SK-N-DZ (cell line): ENCODE results near the gene FAM200B. TPM values are rescaled to one million over a fixed set of nuclear protein-coding genes. Genes with fewer than 3 reads are reported as not detected.

Experiments used
- DNase-seq: peaks from one replicate; pipeline ENCODE4 v3.0.0-alpha.2; 2015; ENCODE audit warnings: low spot score
- polyA plus RNA-seq, 2 experiments: library from polyadenylated mRNA; depleted of rRNA; stranded (reverse); fragments of >200 nt; gene quantifications; 2 replicates each; pipeline ENCODE4 v1.2.3, GENCODE V29; 2014

The FAM200B gene
- 37.4 and 43.1 TPM in 2 replicates for polyA plus RNA-seq (2014; cell fraction: cytosol; rRNA removed)
- 33.7 and 47.3 TPM in 2 replicates for polyA plus RNA-seq (2014; cell fraction: nucleus; rRNA removed)

DNA sequence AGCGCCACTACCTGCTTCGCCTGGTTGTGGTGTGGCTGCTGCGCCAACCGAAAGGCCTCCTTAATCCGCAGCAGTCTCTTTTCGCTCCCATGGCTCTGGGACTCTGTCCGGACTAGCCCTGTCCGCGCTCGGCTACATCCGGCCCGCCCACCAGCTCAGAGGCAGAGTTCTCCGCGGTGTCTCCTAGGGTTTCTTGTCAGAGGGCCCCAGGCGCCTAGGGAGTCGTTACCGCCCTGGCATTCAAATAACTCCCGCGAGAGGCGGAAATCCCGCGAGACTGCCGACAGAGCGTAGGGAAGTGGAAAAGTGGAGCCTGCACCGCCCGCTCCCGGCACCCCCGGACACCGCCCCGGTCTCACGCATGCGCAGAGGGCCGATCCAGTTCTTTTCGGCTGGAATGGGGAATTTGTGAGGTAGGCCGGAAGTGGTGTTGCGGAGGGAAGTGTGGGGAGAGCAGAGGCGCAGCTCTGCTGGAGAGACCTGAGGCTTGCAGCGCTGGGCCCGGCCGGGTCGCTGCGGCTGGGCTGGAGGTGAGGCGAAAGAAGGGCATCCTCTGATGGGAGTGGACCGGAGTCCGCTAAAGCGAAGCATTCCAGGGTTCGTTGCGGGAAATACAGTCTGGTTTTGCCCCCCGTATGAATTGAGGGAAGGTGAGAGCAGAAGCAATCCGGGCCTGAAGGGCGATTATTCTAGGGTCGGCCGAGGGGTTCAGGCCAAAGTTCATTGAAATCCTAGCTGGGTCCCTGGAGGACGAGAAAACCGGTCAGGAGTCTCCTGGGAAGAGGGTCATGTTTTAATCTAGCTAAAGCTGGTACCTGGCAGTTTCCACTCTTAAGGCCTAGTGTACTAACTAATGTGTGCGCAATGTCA lies at the start of gene FAM200B:
Gene FAM200B, plus strand, starts transcription at position 456 of the 870 bp plus-strand sequence. CDS start 5,151 bp downstream, outside the sequence.
- peak; percentile 99 for DNase-seq

DNA sequence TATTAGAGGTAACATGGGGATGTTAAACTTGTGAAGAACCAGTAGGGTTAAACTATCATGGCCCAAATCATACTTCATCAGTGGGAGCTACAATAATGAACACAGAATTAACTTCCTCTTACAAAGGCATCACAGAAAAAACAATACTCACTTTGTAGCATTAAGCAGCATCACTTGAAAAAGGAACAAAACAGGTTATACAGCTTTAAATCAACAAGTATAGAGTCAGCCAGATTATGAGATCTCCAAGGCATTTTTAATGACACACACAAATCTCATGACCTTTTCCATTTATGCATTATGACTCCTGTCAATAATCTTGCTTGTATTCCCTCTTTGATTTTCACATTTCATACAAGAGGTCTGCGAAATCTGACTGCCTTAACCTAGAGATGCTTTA lies 44.8 kb upstream of the FAM200B start:
- DNase-seq, result no peak

DNA sequence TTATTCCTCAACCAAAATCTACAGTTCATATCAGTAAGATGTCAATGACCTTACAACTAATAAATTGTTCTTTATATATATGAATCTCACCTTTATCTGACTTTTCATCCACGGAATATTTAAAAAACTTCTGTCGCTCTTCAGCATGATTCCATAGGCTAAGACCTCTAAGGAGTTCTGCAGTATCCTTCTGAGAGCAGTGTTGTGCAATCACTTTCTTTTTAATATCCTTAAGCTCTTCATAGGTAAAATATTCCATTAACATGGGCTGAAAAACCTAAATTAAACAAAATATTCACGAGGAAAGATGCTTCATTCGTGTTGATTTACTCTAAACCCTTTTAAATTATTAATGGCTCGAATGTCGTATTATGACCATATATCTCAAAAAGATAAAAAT lies 43.2 kb upstream of the FAM200B start:
- DNase-seq, result no peak

DNA sequence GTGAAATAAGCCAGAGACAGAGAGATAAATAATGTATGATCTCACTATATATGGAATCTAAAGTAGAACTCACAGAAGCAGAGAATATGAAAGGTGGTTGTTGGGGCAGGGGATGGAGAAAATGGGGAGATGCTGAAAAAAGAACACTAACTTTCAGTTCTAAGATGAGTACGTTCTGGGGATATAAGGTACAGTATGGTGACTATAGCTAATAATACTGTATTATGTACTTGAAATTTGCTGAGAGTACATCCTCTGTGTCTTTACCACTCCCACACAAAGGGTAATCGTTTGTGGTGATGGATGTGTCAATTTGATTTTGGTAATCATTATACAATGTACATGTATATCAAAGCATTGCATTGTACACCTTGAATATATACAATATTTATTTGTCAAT lies 33.0 kb upstream of the FAM200B start:
- no peak for DNase-seq

DNA sequence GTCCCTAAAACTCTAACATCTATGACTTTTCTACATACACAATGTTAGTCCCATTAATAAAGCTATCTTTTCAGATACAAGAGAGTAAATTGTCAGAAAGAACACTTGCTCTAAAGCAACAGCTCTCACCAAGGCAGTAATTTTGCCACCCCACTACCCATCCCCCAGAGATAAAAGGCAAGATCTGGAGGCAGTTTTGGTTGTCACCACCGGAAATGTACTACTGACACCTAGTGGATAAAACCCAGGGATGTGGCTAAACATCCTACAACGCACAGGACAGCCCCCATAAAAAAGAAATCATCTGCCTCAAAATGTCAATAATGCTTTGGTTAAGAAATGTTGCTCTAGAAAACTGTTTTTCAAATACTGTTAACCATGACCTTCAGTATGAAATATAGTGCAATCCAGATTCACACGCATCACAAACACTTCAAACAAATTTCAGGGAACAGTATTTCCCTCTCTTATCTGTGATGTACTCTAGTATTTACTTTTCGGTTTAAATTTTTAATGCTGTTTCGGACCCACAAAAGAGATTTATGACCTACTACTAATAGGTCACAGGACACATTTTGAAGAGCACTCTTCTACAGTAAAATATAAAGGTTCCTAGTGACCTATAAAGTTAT lies 31.6 kb upstream of the FAM200B start:
- peak; percentile 63 for DNase-seq

DNA sequence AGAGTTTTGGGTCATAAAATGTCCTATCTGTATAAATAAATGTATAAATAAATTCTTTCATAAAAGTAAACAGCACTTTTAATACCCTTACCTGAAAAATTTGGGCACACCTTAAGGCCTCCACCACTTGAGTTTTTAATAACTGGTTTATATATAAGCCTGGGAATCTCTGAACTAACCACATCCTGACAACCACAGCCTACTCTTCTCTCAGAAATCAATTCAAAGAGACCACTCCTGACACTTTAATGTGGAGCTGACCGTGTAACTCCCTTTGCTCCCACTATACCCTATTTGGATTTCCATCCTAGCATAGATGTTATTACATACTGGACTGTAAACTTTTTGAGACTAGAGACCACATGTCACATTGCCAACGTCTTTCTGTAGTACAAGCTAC lies 30.0 kb upstream of the FAM200B start:
- no peak for DNase-seq

DNA sequence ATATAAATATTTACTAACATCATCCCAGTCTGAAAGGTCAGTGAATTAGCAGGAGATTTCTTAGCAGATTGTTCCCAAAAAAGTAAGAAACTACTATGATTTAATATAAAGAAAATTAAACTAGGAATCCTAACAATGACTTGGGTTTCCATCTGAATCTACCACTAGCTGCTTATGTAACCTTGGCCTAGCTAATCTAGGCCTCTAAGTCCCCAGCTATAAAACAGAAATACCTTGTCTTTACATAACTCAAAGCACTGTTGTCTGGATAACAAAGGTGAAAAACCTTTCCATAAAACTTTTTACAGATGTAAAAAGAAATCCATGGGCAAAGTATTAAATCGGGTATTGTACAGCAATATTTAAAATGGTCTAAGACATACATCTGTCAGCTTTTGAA lies 29.4 kb upstream of the FAM200B start:
- no peak for DNase-seq

DNA sequence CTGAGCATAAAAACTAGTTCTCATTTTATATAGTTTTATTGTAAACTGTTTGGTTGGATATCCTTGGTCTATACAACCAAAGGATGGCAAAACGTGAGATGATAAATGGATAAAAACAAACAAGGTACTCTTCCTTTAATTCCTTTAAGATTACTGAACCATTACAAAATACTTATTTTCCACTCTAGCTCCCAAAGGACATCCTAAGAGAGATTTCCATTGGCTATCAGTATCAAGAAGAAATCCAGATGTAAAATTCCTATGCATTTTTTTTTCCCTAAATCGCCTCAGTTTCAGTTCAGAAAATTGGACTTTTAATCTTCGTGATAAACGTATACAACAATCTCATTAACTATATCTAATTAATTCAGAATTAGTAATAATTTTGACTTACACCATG lies 28.8 kb upstream of the FAM200B start:
- DNase-seq, result no peak

DNA sequence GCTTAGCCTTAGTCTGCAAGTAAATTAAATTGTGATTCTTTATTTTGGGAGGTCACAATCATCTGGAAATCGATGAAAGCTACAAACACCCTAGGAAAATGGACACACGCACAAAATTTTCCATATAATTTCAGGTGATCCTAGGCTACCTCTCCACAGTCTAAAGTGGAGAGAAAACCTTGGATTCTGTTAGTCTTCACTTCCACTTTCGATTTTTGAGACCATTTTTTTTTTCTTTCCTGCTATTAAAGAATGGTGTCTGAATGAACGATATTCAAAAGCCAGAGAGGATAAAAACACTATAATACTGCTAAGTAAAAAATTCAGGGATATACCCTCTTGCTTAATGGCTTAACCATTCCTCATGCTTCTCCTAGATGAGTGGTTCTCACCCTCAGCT lies 28.2 kb upstream of the FAM200B start:
- no peak for DNase-seq

DNA sequence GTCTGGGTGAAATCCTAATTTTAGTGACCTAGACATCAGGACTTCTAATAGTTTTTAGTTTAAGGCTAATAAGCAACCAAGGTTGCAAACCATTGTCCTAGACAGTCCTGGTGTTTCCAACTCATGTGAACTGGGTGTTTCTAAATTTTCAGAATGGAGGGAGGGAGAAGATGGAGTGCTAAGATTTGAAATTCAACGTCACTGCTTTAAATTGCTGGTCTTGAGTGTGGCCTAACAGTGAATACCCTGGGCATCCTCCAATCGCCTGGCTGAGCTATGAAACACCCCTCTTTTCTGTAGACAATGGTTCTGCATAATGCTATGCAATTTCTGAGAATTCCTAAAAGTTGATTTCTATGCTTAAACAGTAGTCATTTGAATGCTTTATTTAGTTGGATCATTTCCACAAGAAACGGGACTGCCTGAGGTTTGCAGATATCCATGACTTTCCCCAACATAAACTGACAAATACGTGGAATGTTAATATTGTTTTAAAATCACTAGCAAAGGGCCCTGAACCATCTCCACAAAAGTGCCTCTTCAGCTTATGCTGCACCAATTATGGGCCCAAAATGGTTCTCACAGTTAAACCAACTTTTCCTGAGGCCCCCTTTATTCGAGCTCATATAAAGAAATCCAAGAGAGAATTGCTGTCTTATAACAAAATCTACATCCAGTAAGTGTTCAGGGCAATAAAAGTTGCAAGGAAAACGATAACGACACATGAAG lies 27.6 kb upstream of the FAM200B start:
- DNase-seq, result peak; percentile 51

DNA sequence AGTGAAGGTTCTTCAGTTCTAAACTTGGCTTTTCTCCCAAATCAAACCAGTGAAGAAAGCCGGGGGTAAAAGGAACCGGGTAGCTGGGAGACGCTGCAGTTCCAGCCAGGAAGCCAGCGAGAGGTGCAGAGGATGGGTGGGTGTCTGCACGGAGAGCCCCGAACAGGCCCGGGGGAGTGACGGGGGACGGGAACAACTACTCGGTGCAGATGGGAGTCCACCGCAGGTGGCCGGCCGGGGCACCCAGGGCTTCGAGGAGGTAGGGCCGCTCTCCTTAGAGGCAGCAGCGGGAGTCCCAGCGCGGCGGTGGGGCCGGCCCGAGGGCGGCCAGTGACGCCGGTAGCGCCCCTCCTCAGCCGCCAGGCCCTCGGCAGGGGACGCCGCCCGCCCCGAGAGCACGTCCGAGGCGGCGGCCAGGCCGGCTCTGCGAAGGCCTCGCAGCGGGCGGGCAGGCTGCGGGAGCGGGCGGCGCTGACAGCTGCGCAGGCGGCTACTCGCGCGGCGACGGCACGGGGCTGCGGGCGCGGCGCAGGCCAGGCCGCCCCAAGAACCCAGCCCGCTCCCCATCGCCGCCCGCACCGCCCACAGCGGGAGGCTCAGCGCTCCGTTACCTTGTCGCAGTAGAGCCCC lies 26.9 kb upstream of the FAM200B start:
- peak; percentile 33 for DNase-seq

DNA sequence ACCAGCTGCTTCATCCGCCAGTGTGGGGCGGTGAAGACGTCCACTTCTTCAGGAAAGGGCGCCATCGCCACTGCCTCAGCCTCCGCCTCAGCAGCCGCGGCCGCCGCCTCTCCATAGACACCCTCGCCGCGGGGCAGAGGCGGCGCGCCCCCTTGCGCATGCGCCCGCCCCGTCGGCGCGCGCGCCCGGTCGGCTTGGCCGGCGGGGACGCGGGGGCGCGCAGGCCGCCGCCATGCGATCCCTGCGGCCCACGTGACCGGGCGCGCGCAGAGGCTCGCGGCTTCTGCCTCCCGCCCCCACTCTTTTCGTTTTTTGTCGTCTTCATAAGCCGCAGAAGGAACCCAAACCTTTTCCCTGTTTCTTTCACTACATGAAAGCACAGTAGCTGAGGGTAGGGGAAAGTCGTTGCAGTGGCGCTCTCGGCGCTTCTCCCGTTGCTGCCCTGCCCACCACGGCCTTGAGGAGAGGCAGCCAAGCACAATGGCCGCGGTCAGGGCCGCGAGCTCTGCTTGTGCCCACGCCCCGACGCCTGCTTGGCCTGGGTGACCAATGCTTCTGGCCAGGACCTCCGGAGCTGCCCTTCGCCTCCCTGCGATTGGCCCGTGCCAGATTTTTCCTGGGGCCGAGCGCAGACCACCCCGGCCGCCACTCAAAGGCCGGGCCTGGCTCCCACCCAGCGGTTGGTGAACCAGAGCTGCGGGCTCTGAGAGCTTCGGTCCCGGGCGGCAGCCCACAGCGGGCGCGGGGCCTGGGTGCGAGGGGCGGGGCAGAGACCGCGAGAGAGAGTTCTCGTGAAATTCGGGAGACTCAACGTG lies 26.2 kb upstream of the FAM200B start, which contains the start of gene FBXL5:
Gene FBXL5, minus strand, starts transcription at position 135 of the 815 bp plus-strand sequence. Its CDS starts 70 bp downstream, at position 65.
- peak; percentile 73 for DNase-seq

DNA sequence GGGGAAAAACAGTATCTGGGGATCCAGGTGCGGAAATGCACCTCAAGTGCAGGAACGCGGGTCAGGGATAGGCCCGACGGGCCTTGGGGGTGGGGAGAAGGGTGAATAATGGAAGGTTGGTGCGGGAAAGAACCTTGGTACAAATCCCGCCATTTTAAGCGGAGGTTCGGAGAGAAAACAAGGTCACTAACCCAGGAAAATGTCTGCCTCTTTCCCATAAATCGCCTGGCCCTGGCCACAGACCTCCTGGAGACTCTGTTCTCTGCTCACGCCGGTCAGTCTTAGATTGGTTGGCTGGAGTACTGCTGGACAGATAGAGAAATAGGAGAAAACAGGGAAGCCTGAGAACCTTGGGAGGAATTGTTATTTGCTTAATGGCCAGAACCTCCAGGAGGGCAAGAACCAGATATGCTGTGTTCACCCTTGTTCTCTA lies 25.6 kb upstream of the FAM200B start:
- peak; percentile 34 for DNase-seq

DNA sequence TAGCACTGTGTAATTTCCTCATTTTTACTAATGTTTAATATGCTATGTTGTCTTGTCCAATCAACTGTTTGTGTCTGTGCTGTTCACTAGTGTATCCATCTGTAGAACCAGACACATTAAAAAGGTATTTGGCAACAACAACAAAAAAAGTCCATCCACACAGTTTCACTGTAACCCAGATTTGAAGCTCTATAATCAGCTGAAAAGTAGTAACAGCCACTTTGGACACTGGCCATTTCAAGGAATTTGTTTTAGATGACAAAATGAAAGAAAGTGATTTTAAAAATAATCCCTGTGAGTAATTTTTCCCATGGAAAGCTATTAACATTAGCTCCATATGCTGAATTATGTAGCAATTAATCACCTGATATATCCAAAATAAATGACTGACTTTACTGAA lies 24.3 kb upstream of the FAM200B start:
- no peak for DNase-seq

DNA sequence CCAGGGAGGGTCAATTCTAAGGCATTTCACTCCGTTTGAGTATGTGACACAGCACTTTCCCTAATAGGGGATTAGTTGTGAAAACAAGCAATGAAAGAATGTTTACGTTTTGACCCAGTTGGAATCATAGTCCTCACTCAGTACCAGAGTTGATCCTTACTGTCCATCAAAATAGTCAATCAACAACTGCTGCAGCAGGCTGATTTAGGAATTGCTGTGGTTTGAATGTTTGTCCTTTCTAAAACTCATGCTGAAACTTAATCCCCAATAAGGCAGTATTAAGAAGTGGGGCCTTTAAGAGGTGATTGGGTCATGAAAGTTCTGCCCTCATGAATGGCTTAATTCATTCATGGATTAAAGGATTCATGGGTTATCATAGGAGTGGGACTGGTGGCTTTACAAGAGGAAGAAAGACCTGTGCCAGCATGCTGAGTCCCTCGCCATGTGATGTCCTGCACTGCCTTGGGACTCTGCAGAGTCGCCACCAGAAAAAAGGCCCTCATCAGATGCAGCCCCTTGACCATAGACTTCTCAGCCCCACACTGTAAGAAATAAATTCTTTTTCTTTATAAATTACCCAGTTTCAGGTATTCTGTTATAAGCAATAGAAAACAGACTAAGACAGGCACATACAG lies 23.4 kb upstream of the FAM200B start:
- DNase-seq, result no peak

DNA sequence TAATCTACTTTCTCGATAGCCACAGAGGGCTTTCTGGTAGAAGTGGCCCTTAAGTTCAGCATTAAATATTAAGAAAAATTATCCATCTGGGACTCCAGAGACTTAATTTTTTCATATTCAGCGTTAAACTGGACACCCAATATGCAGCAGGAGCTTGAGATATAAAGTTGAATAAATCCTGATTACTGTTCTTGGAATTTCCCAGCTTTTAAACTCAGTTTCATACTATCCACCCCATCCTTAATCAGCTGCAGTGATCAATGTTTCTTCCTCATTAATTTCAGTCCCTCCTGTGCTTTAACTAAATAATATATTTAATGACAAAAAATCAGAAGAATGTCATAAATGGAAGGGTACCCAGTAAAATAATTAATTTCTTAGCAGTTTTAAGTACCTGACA lies 22.8 kb upstream of the FAM200B start:
- no peak for DNase-seq

DNA sequence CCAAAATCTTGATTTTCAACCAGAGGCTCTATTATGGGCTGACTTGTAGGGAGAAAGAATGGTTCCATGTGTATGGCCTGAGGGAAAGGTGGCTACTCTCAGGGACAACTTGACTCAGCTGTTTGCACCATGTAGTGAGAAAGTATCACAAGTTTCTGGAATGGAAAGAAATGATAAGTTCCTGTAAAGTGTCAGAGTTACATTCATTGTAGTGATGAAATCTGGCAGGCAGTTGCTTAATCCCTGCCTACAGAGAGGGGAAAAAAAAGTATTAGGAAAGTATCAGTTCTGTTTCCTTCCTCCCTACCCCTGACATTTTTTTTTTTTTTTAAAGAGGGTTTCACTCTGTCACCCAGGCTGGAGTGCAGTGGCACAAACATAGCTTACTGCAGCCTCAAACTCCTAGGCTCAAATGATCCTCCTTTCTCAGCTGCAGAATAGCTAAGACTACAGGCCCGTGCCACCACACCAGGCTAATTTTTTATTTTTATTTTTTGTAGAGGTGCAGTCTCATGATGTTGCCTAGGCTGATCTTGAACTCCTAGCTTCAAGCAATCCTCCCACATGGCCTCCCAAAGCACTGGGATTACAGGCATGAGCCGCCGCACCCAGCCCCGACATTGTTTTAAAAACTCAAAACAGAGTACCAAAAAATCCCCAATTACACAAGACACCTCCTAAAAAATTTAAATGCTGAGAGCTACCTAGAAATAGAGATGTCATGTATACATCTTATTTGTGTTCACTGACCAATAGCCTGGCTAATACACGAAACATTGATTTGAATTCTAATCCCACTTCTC lies 21.7 kb upstream of the FAM200B start:
- no peak for DNase-seq

DNA sequence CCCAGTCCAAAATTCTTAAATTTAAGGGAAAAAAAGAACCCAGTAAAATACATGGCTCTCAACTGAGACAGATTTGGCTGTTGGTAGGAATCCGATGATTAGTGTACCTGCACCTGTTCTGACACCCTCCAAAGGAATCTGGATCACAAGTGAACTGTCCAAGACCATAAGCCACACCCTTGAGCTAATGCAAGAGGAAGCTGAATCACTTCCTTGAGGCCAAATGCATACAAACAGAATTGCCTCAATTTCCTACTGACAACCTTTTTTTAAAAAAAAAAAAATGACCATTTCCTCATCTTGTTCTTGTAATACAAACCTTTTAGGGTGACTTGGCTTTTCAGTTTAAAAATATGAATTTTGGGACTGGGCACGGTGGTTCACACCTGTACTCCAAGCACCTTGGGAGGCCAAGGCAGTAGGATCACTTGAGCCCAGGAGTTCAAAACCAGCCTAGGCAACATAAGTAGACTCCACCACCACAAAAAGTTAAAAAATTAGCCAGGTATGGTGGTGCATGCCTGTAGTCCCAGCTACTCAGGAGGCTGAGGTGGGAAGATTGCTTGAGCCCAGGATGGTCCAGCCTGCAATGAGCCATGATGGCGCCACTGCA lies 15.8 kb upstream of the FAM200B start:
- DNase-seq, result no peak

DNA sequence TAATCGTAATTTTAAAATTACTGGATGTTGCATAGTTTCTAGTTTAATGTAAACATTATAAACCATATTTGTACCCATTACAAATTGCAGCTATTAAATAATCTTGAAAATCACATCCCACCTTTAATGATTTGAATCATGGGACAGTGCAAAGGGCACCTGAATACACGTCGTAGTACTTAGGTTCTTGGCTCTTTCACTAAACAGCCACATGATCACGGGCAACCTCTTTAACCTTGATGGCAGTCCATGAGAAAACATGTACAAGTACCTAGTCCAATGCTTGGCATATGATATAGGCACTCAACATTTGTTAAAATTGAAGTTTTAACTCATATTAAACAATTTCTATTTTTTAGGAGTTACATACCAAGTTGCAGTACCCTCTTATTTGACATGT lies 14.6 kb upstream of the FAM200B start:
- DNase-seq, result no peak
